H1 (cell line): ENCODE results near the gene MACROH2A1. TPM values are rescaled to one million over a fixed set of nuclear protein-coding genes. Genes with fewer than 3 reads are reported as not detected.

ENCODE experiments used
- CHD7 ChIP-seq: fragments of 300-600 bp; sonication (generic); IDR thresholded peaks from 2 replicates; pipeline ENCODE4 v1.7.1; 2012; ENCODE audit warnings: low read length, moderate library complexity, mild to moderate bottlenecking, inconsistent platforms; ENCODE audit not compliant: insufficient replicate concordance
- EP300 ChIP-seq, 2 experiments: IDR thresholded peaks; 1 replicate in 1 of 2; 2 replicates in 1 of 2; pipeline ENCODE4 v1.6.1; 2011 to 2012; ENCODE audit warnings: low read depth in 2 of 2, low read length in 2 of 2, mild to moderate bottlenecking in 2 of 2, borderline replicate concordance in 1 of 2, inconsistent platforms in 1 of 2, moderate library complexity in 1 of 2
- KDM1A ChIP-seq: fragments of 200-600, 300-600 bp; sonication (generic); IDR thresholded peaks from 2 replicates; pipeline ENCODE4 v1.7.1; 2016; ENCODE audit warnings: mild to moderate bottlenecking, low read length, borderline replicate concordance
- NRF1 ChIP-seq: IDR thresholded peaks from 2 replicates; pipeline ENCODE4 v1.6.1; 2011; ENCODE audit warnings: mild to moderate bottlenecking, low read depth, low read length, improper control_type of control experiment
- RXRA ChIP-seq: IDR thresholded peaks from 2 replicates; pipeline ENCODE4 v1.6.1; 2011; ENCODE audit warnings: low read depth, mild to moderate bottlenecking, low read length, moderate library complexity; ENCODE audit not compliant: insufficient read depth
- SIN3A ChIP-seq, 2 experiments: IDR thresholded peaks in 1 of 2; conservative IDR thresholded peaks in 1 of 2; 2 replicates each; pipeline ENCODE4 v1.6.1; 2011 to 2012; ENCODE audit warnings: low read length in 2 of 2, improper control_type of control experiment in 1 of 2, low read depth in 1 of 2, mild to moderate bottlenecking in 1 of 2
- SP2 ChIP-seq: IDR thresholded peaks from 2 replicates; pipeline ENCODE4 v1.6.1; 2012; ENCODE audit warnings: mild to moderate bottlenecking, low read length, inconsistent platforms
- SRF ChIP-seq: IDR thresholded peaks from 2 replicates; pipeline ENCODE4 v1.6.1; 2011; ENCODE audit warnings: mild to moderate bottlenecking, low read depth, low read length, moderate library complexity
- TCF12 ChIP-seq: IDR thresholded peaks from 2 replicates; pipeline ENCODE4 v1.6.1; 2011; ENCODE audit warnings: low read depth, mild to moderate bottlenecking, low read length
- polyA plus RNA-seq, 7 experiments: library from polyadenylated mRNA; depleted of rRNA in 3 of 7; stranded (reverse) in 5 of 7; unstranded in 2 of 7; fragments of >200 nt in 5 of 7; fragments of 200-250 nt in 2 of 7; gene quantifications; 1 replicate in 5 of 7; 2 replicates in 1 of 7; 4 replicates in 1 of 7; pipeline versions ENCODE4 v1.2.1 to v1.2.3, GENCODE V29; 2011 to 2013; ENCODE audit warnings: missing spikeins in 2 of 7, mixed read lengths in 2 of 7
- total RNA-seq: library from RNA; stranded (reverse); fragmentation: NEBNext Ultra II Directional; extraction: Animal tissue kit (Norgen Biotek cat#: 25700); gene quantifications from 2 replicates; pipeline ENCODE4 v1.2.1, GENCODE V29; 2021
- TF ChIP-seq, protein P1 (sequence below): IDR thresholded peaks from 2 replicates; pipeline ENCODE4 v1.6.1; 2012; ENCODE audit warnings: low read length, inconsistent platforms

MACROH2A1 gene
- total and polyA plus RNA-seq, 2 of the 8 experiments (the other 6 are each of a cell fraction or from before 2014, with no cell fraction given), result 60.0 to 92.3 TPM

GRCh38 chr5:135393229-135393628 lies 5.8 kb downstream of the MACROH2A1 start (continued):
- TF ChIP-seq CHD7 (no peak), NRF1 (no peak), SP2 (no peak), TCF12 (no peak), SRF (no peak), KDM1A (no peak), SIN3A (conservative IDR thresholded peaks at IDR 0.05 in 1 of 2, IDR thresholded peaks at IDR 0.05 in 1 of 2; ENCODE audit: low read depth in 1 of 2, low read length in 2 of 2) (no peak), EP300 (IDR thresholded peaks at IDR 0.05; ENCODE audit: borderline replicate concordance in 1 of 2, low read depth in 2 of 2, low read length in 2 of 2) (no peak), RXRA (no peak)
- TF ChIP-seq, protein P1, sequence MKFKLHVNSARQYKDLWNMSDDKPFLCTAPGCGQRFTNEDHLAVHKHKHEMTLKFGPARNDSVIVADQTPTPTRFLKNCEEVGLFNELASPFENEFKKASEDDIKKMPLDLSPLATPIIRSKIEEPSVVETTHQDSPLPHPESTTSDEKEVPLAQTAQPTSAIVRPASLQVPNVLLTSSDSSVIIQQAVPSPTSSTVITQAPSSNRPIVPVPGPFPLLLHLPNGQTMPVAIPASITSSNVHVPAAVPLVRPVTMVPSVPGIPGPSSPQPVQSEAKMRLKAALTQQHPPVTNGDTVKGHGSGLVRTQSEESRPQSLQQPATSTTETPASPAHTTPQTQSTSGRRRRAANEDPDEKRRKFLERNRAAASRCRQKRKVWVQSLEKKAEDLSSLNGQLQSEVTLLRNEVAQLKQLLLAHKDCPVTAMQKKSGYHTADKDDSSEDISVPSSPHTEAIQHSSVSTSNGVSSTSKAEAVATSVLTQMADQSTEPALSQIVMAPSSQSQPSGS, result no peak
